HG02623 (cell line): ENCODE data around the gene NUMA1.

Source experiments
- ATAC-seq: cut with Tn5 transposase; IDR thresholded peaks from one replicate; pipeline ENCODE4 v1.9.1; 2021; ENCODE audit warnings: moderate library complexity; ENCODE audit not compliant: unreplicated experiment

Gene NUMA1

GRCh38 chr11:71979094-71979493 lies 101.2 kb downstream of the NUMA1 start:
- no peak for ATAC-seq

GRCh38 chr11:71977743-71978418 lies 102.5 kb downstream of the NUMA1 start:
- no peak for ATAC-seq

DNA sequence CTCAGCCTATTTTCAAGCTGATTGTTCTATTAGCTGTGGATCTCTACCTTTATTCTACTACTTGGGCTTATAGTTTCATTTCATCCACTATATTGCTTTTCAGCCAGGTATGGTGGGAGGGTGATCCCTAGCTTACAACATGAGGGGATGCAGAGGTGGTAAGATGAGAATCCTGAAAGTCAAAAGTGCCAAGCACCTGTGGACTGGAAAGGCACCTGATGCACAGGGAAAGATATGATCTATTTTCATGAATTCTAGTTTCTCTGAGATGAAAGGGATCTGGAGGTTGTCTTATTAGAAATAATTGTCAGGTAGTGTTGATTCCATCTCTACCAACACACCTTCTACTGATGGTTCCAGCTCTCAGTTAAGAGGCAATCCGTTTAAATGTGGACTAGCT lies 103.3 kb downstream of the NUMA1 start:
- no peak for ATAC-seq

- ATAC-seq = no peak
These were observed 103.8 kb downstream of the NUMA1 start for GRCh38 chr11:71976551-71976950.

DNA sequence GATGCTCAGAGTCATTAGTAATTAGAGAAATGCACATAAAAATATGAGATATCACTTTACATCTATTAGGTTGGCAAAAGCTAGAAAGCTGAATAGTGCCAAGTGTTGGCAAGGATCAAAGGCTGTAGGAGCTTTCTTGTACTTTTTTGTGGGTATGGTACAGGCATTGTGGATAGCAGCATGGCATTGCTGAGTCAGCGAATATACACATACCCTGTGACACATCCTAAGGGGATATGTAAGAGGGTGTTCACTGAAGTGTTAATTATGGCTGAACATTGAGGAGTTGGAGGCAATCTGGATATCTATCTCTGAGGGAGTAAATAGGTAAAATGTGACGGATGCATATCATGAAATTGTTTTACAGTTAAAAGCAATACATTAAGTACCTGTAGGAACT lies 108.7 kb downstream of the NUMA1 start:
- ATAC-seq = no peak

GRCh38 chr11:71964641-71965040 lies 115.7 kb downstream of the NUMA1 start:
- ATAC-seq = no peak

GRCh38 chr11:71963468-71963867 lies 116.9 kb downstream of the NUMA1 start:
- ATAC-seq = no peak

GRCh38 chr11:71962428-71963038 lies 117.8 kb downstream of the NUMA1 start:
- ATAC-seq = peak; percentile 37

GRCh38 chr11:71955898-71956456 lies 124.4 kb downstream of the NUMA1 start:
- no peak for ATAC-seq
